Measurements from ENCODE around the gene ANO1. TPM values are rescaled to one million over a fixed set of nuclear protein-coding genes. Genes with fewer than 3 reads are reported as not detected.

Gene ANO1
- total RNA-seq, 1 donor from 2014 or later: 0.14 TPM

DNA sequence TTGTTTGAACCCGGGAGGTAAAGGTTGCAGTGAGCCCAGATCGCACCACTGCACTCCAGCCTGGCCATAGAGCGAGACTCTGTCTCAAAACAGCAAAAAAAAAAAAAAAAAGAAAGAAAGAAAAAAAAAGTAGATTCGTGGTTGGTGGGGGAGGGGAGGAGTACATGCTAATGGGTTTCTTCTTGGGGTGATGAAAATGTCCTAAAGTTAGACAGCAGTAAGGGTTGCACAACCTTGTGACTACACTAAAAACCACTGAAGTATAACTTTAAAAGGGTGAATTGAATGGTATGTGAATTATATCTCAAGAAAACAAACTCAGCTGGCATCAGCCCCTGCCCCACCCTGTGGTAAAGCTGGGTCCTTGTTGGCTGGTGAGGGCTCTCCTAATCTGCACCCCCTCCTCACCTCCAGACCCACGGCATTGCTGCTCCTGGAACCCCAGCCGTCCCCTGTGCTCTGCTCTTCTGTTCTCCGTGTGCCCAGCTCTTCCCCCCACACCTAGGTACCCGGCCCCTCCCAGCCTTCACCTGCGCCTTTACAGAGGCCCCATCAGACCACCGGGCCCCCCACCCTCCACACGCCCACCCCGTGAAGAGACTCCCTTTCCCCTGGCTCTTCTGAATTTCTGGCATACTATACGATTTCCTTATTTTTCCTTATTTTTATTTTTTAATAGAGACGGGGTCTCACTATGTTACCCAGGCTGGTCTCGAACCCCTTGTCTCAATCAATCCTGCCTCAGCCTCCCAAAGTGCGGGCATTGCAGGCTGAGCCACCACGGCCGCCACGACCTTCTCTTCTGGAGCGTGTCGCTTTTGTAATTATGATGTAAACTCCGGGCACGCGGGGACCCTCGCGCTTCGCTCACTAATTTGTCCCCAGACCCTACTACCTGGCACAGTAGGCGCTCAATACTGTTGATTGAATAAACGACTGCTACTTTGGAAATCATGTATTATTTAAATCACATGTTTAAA is 124.1 kb downstream of the ANO1 start:
- H3K4me1 ChIP-seq (ENCODE audit: insufficient read depth, low read length): peaks cover 21% of the 10 kb centered on the region
- H3K27me3 ChIP-seq (ENCODE audit: insufficient read depth, low read length): no peaks in the 10 kb centered on the region
- peaks cover 8% of the 10 kb centered on the region for H3K36me3 Mint-ChIP-seq (ENCODE audit: low read depth, unreplicated experiment)
- peaks cover 33% of the 10 kb centered on the region for H4K20me1 ChIP-seq (ENCODE audit: insufficient read depth, low read length)
- H3K27me3 Mint-ChIP-seq (ENCODE audit: low read depth, unreplicated experiment): no peaks in the 10 kb centered on the region
- H3K9me3 ChIP-seq (ENCODE audit: insufficient read depth, low read depth, low read length): no peaks in the 10 kb centered on the region
- peaks cover 39% of the 10 kb centered on the region for H3K79me2 ChIP-seq (ENCODE audit: insufficient read depth, low read length)
- no peak for TF ChIP-seq EZH2 (IDR thresholded peaks at IDR 0.05; ENCODE audit: insufficient read depth, low read length)
- TF ChIP-seq, protein P1, sequence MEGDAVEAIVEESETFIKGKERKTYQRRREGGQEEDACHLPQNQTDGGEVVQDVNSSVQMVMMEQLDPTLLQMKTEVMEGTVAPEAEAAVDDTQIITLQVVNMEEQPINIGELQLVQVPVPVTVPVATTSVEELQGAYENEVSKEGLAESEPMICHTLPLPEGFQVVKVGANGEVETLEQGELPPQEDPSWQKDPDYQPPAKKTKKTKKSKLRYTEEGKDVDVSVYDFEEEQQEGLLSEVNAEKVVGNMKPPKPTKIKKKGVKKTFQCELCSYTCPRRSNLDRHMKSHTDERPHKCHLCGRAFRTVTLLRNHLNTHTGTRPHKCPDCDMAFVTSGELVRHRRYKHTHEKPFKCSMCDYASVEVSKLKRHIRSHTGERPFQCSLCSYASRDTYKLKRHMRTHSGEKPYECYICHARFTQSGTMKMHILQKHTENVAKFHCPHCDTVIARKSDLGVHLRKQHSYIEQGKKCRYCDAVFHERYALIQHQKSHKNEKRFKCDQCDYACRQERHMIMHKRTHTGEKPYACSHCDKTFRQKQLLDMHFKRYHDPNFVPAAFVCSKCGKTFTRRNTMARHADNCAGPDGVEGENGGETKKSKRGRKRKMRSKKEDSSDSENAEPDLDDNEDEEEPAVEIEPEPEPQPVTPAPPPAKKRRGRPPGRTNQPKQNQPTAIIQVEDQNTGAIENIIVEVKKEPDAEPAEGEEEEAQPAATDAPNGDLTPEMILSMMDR (IDR thresholded peaks at IDR 0.05; ENCODE audit: insufficient read depth, low read depth, low read length): no peak
- DNase-seq (ENCODE audit: low read depth) (no peak), FAIRE-seq (no peak)
- H2AFZ ChIP-seq (ENCODE audit: low read depth, low read length): peak overlapping the region; percentile 78
- peak overlapping the region; percentile 80 for H3K4me3 ChIP-seq (ENCODE audit: insufficient read depth, low read depth, low read length)
- peaks cover 11% of the 10 kb centered on the region for H3K36me3 ChIP-seq (ENCODE audit: insufficient read depth, low read length)
- peak overlapping the region; percentile 88 for H3K4me2 ChIP-seq (ENCODE audit: low read length)
- H3K27ac ChIP-seq (ENCODE audit: low read depth, low read length): no peak overlapping the region
- H3K4me3 Mint-ChIP-seq (ENCODE audit: unreplicated experiment): peak overlapping the region; percentile 88
- H3K4me1 Mint-ChIP-seq (ENCODE audit: low read depth, unreplicated experiment): peaks cover 23% of the 10 kb centered on the region
- no peaks in the 10 kb centered on the region for H3K9me3 Mint-ChIP-seq (ENCODE audit: unreplicated experiment)
- H3K27ac Mint-ChIP-seq (ENCODE audit: unreplicated experiment): peak overlapping the region; percentile 78
- H3K9ac ChIP-seq (ENCODE audit: low read length): peak overlapping the region; percentile 94

DNA sequence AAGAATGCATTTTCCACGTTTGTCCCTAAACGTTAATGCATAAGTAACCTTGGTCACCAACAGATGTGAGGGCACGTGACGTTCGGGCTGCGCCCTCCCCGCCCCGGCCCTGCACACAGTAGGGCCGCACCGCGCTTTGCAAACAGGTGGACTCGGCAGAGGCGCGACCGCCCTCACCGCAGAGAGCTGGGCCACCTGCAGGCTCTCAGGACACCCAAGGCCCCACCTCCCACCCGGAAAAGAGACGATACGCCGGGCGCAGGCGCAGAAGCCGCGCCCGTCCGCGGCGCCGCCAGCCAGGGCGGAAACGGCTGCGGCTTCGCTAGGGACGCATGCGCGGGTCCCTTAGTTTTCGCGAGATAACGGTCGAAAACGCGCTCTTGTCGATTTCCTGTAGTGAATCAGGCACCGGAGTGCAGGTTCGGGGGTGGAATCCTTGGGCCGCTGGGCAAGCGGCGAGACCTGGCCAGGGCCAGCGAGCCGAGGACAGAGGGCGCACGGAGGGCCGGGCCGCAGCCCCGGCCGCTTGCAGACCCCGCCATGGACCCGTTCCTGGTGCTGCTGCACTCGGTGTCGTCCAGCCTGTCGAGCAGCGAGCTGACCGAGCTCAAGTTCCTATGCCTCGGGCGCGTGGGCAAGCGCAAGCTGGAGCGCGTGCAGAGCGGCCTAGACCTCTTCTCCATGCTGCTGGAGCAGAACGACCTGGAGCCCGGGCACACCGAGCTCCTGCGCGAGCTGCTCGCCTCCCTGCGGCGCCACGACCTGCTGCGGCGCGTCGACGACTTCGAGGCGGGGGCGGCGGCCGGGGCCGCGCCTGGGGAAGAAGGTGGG is 125.0 kb downstream of the ANO1 start, which contains the start of gene FADD:
TSS of gene FADD (plus strand) at position 377 of the 831 bp plus-strand sequence. CDS start at position 541, 164 bp downstream.
- peak within 1 kb of the TSS; percentile 95 for H3K27ac Mint-ChIP-seq (ENCODE audit: unreplicated experiment)
- DNase-seq (ENCODE audit: low read depth): peak; percentile 74
- H3K27me3 Mint-ChIP-seq (ENCODE audit: low read depth, unreplicated experiment): no peaks in the 10 kb centered on the region
- Histone ChIP-seq H3K27ac (ENCODE audit: low read depth, low read length) (peak within 1 kb of the TSS; percentile 97), H3K27me3 (ENCODE audit: insufficient read depth, low read length) (no peaks in the 10 kb centered on the region), H2AFZ (ENCODE audit: low read depth, low read length) (peak within 1 kb of the TSS; percentile 78), H4K20me1 (ENCODE audit: insufficient read depth, low read length) (peaks cover 42% of the 10 kb centered on the region), H3K9ac (ENCODE audit: low read length) (peak within 1 kb of the TSS; percentile 94), H3K4me2 (ENCODE audit: low read length) (peak within 1 kb of the TSS; percentile 88), H3K79me2 (ENCODE audit: insufficient read depth, low read length) (peaks cover 46% of the 10 kb centered on the region), H3K9me3 (ENCODE audit: insufficient read depth, low read depth, low read length) (no peaks in the 10 kb centered on the region), H3K4me1 (ENCODE audit: insufficient read depth, low read length) (peaks cover 21% of the 10 kb centered on the region), H3K4me3 (ENCODE audit: insufficient read depth, low read depth, low read length) (peak within 1 kb of the TSS; percentile 80), H3K36me3 (ENCODE audit: insufficient read depth, low read length) (peaks cover 14% of the 10 kb centered on the region)
- TF ChIP-seq, protein P1 (IDR thresholded peaks at IDR 0.05; ENCODE audit: insufficient read depth, low read depth, low read length): no peak
- no peak for TF ChIP-seq EZH2 (IDR thresholded peaks at IDR 0.05; ENCODE audit: insufficient read depth, low read length)
- FAIRE-seq: no peak
- H3K4me3 Mint-ChIP-seq (ENCODE audit: unreplicated experiment): peak within 1 kb of the TSS; percentile 92
- H3K9me3 Mint-ChIP-seq (ENCODE audit: unreplicated experiment): no peaks in the 10 kb centered on the region
- peaks cover 23% of the 10 kb centered on the region for H3K4me1 Mint-ChIP-seq (ENCODE audit: low read depth, unreplicated experiment)
- peaks cover 11% of the 10 kb centered on the region for H3K36me3 Mint-ChIP-seq (ENCODE audit: low read depth, unreplicated experiment)
